Lung (tissue), 12 donors: ENCODE results near the gene RBM28. TPM values are rescaled to one million over a fixed set of nuclear protein-coding genes. Genes with fewer than 3 reads are reported as not detected.
A peak's percentile ranks its signal among the peaks of the same experiment; 100 is the strongest.

Experiments used
- ATAC-seq: fragments of 200-7000 bp; cut with Tn5 transposase; one replicate; pipeline ENCODE4 v1.9.1; 2020; ENCODE audit warnings: moderate number of reproducible peaks; ENCODE audit not compliant: insufficient read depth, low FRiP score
- DNase-seq, 3 donors: peaks; one replicate each; pipeline ENCODE4 v3.0.0-alpha.2; 2013 to 2017
- H3K27ac ChIP-seq, 2 donors: one replicate each; pipeline ENCODE4 v1.5.1; 2013; ENCODE audit warnings: mild to moderate bottlenecking in 2 of 2, moderate library complexity in 2 of 2, control low read depth in 1 of 2, inconsistent platforms in 1 of 2, low read depth in 1 of 2, low read length in 1 of 2
- H3K27me3 ChIP-seq, 3 donors: one replicate each; pipeline ENCODE4 v1.5.1; 2013; ENCODE audit warnings: low read length in 2 of 3; ENCODE audit not compliant: control insufficient read depth in 3 of 3, insufficient read depth in 3 of 3
- H3K36me3 ChIP-seq, 4 donors: one replicate each; pipeline ENCODE4 v1.5.1; 2013; ENCODE audit warnings: low read length in 4 of 4, mild to moderate bottlenecking in 1 of 4, moderate library complexity in 1 of 4; ENCODE audit not compliant: control insufficient read depth in 4 of 4, insufficient read depth in 4 of 4
- H3K4me1 ChIP-seq, 5 donors: one replicate each; pipeline ENCODE4 v1.5.1; 2013; ENCODE audit warnings: low read length in 5 of 5, mild to moderate bottlenecking in 2 of 5, moderate library complexity in 1 of 5; ENCODE audit not compliant: control insufficient read depth in 5 of 5, insufficient read depth in 5 of 5
- H3K4me3 ChIP-seq: one replicate; pipeline ENCODE4 v1.5.1; 2013; ENCODE audit warnings: mild to moderate bottlenecking, control low read depth, moderate library complexity
- H3K9ac ChIP-seq, 2 donors: one replicate each; pipeline ENCODE4 v1.5.1; 2013; ENCODE audit warnings: low read length in 2 of 2, control low read depth in 1 of 2; ENCODE audit not compliant: insufficient read depth in 1 of 2
- H3K9me3 ChIP-seq, 4 donors: one replicate each; pipeline ENCODE4 v1.5.1; 2013; ENCODE audit warnings: low read length in 3 of 4, mild to moderate bottlenecking in 1 of 4, moderate library complexity in 1 of 4; ENCODE audit not compliant: control insufficient read depth in 4 of 4, insufficient read depth in 3 of 4
- CTCF ChIP-seq: IDR thresholded peaks from 2 replicates; pipeline ENCODE4 v1.5.1; 2012; ENCODE audit warnings: mild to moderate bottlenecking; ENCODE audit errors: control extremely low read depth, extremely low read depth
- WGBS, 2 donors: extraction: QIAGEN DNeasy Blood & Tissue Kit; methylation state at CpG; one replicate each; pipeline ENCODE4 v1.1.7; 2013; 5-methylcytosine and 5-hydroxymethylcytosine counted together
- polyA plus RNA-seq, 2 donors: library from polyadenylated mRNA; stranded (reverse); fragments of 200-250 nt; gene quantifications; one replicate each; pipeline ENCODE4 v1.2.1, GENCODE V29; 2013
- total RNA-seq, 2 donors: library from RNA; depleted of rRNA in 1 of 2; stranded (reverse); fragments of >200 nt in 1 of 2; gene quantifications; one replicate each; pipeline ENCODE4 v1.2.1, GENCODE V29; 2014 to 2021
- donor health status: control.
- donor health status: control.
- donor health status: Bipolar disorder and iron deficiency.
- donor health status: healthy.
- donor health status: DM: yes; HTN: yes; CAD: no.

Gene RBM28
- total and polyA plus RNA-seq, 4 donors = 18.8 to 44.7 (median 27.2) TPM

- WGBS, 2 donors = 92 to 96% methylated on average over 9 of the region's 9 CpGs
- Histone ChIP-seq H3K9ac (peak overlapping the region in 1 of 2 donors; percentile 69), H3K27ac (peak overlapping the region in 1 of 2 donors; percentile 74), H3K36me3 (peaks cover 20 to 50% (median 28%) of the 10 kb centered on the region in 4 donors), H3K27me3 (no peaks in the 10 kb centered on the region), H3K4me1 (peaks cover 0 to 26% (median 0%) of the 10 kb centered on the region in 5 donors), H3K9me3 (no peaks in the 10 kb centered on the region), H3K4me3 (no peak overlapping the region)
- no peak for TF ChIP-seq CTCF
- DNase-seq (no peak), ATAC-seq (no peak)
These were observed 19.4 kb downstream of the RBM28 start for GRCh38 chr7:128324368-128324680.

GRCh38 chr7:128323459-128324367 lies 20.0 kb downstream of the RBM28 start:
- Histone ChIP-seq H3K36me3 (peaks cover 25 to 55% (median 31%) of the 10 kb centered on the region in 4 donors), H3K27me3 (no peaks in the 10 kb centered on the region), H3K9me3 (no peaks in the 10 kb centered on the region), H3K4me3 (no peak overlapping the region), H3K4me1 (peaks cover 0 to 26% (median 0%) of the 10 kb centered on the region in 5 donors), H3K9ac (peak overlapping the region in 1 of 2 donors; percentile 69), H3K27ac (peak overlapping the region in 1 of 2 donors; percentile 74)
- DNase-seq (peak; percentile 65 to 88 (median 85)), ATAC-seq (no peak)
- TF ChIP-seq CTCF = no peak
- 86 to 87% methylated on average over 10 of the region's 10 CpGs for WGBS, 2 donors

GRCh38 chr7:128323040-128323439 lies 20.7 kb downstream of the RBM28 start:
- Histone ChIP-seq H3K9ac (peak overlapping the region in 1 of 2 donors; percentile 69), H3K4me1 (peaks cover 0 to 26% (median 0%) of the 10 kb centered on the region in 5 donors), H3K9me3 (no peaks in the 10 kb centered on the region), H3K27me3 (no peaks in the 10 kb centered on the region), H3K36me3 (peaks cover 26 to 59% (median 35%) of the 10 kb centered on the region in 4 donors), H3K27ac (peak overlapping the region in 1 of 2 donors; percentile 74), H3K4me3 (no peak overlapping the region)
- DNase-seq (peak in 2 of 3 donors; percentile 95), ATAC-seq (no peak)
- no peak for TF ChIP-seq CTCF
